Hematopoietic multipotent progenitor cell treated with erythropoietin and hydrocortisone succinate and interleukin-3 and kit ligand, for 6 days (in vitro differentiated cells): Measurements from ENCODE around the gene ITIH3.

Experiments used
- DNase-seq: peaks from one replicate; pipeline ENCODE4 v3.0.0-alpha.2; 2015

ITIH3 gene

DNA sequence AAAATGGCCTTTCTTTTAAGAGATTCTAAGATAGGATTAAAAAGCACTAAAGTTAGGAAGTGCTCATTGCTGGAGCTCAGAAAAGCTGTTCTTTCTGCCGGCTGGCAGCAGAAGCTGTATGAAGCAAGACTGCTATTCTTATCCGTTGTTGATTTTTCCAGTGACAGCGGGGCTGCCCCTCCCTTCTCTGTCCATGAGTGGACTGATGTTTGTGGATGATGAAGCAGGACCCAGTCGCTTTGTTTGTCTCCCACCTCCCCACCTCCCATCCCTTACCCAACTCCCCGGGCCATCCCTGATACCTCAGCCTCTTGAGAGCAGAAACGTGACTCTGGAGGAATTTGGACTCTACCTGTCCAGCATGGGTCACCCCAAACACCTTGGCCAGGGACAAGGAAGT is 50.6 kb downstream of the ITIH3 start:
- DNase-seq = no peak

DNA sequence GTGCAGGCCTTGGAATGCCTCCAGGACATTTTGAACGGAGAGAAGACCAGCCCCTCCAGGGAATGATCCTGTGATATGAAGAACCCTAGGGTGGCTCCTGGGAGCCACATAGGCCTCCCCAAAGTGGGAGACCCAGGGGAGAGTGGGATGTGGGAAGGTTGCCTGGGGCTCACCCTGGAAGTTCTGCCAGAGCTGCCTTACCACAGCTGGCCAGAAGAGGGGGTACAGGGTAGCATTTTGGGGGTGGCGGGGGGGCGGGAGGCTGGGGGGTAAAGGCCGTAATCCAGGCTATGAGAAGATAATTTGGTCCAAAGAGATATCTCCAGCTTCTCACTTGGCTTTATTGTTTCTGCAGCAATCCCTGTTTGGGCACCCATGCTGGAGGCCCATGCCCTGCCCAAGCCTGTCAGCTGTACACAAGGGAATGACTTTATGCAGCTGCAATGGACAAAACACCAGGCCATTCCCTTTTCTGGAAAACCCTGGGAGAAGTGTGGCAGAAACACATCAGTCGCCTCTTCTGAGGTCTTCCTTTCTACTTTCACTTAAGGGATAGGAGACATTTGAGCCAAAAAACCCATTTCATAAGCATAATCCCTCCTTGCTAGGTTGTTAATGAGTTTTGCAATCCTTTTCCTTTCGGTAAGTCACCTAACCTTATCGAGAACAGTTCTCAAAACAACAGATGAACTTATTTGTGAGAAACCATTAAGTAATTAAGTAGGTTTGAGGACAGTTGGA is 51.3 kb downstream of the ITIH3 start:
- DNase-seq = no peak

DNA sequence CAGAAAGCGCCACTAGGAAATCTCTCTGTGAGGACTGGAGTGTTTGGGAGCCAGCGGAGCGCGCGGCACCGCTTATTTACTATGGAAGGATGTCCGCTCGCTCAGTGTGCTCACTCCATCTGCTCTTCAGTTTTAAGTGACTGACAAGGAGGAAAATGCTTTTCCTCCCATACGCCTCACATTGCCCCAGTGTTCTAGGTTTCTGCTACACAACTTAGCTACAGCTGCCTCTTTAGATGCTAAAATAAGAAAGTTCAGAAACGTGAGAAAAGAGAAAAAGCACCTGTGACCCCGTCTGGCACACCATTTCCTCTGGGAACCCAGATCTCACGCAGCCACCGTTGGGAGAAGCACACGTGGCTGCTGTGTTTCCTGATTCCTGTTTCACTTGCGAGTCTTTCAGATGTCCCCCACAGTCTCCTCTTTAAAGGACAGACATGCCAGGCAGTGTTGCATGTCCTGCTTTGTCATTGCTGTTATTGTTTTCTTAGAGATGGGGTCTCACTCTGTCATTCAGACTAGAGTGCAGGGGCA is 51.9 kb downstream of the ITIH3 start:
- DNase-seq = no peak

DNA sequence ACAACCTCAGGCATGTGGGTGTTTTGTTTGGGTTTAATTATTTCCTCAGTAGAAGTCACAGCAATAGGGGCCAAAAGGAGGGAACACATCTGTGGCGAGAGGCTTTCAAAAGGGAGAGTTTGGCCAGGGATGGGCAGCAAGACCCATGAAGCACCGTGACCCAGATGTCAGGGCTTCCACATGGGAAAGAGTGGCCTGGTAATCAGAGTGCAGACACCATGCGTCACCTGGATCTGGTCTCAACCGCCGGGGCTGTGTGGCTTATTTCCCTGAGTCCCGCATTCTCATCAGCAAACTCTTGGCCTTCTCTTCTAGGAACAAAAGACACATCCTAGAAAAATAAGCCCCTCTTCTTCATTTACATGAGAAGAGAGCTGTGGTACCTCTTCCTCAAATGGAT is 52.6 kb downstream of the ITIH3 start:
- no peak for DNase-seq

DNA sequence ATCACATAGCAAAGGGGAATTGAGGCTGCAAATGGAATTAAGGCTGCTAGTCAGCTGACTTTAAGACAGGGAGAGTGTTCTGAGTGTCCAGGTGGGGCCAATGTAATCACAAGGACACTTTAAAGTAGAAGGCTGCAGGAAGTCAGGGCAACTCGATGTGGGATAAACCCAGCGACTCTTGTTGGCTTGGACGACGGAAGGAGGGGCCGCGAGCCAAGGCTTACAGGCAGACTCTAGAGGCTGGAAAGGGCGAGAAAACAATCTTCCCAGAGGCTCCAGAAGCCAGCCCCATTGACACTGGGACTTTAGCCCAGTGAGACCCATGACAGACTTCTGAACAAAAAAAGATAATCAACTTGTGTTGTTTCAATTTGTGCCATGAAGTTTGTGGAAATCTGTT is 53.1 kb downstream of the ITIH3 start:
- no peak for DNase-seq

DNA sequence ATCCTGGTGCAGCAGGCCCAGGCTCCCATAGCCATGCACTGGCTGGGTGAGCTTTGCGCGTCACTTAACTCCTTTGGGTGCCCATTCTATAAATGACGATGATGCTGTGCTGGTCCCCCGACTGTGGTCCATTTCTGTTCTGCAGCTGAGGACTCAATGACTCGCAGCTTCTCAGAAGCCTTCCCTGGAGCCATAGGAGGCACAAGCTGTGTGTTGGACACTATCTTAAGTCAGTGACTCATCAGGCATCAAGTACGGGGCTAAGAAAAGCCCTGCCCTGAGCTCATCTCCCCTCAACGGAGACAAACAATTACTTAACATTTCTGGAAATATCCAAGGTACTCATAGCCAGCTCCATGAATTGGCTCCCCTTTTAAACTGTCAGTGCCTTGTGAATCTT is 54.0 kb downstream of the ITIH3 start:
- DNase-seq = no peak

DNA sequence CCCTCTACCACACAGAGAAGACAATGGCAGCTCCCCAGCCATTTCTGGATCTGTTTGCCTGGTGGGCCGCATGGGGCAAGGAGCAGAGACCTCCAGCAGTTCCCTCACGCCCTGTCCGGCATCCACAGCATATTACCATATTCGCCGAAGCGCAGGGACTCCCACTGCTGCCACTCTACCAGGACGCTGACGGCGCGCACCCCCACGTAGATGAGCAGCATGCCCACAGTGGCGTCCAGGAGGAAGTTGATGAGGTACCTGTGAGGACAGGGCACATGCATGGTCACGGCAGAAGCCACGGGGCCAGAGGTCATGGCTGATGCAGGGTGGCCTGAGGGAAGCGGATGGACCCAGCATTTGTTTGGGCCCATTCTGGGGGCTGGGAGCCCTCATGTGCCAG is 55.1 kb downstream of the ITIH3 start:
- DNase-seq = no peak

DNA sequence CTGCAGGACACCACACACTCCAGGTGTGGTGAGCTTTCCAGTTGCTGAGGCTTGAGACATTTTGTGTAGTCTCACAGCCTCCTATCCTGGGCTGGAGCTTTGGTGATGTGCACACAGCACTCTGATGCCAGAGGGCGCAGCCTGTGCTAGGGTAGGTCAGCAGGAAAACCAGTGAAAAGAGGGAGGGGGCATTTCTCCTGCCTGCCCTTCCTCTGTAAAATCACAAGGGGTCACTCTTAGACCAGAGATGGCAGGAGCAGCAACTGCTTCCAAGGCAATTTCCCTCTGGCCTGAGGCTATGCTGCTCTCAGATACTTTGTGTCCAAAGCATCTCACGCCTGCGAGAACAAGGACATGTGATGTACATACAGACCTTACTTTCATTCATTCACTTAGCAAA is 56.8 kb downstream of the ITIH3 start:
- DNase-seq = peak; percentile 77

DNA sequence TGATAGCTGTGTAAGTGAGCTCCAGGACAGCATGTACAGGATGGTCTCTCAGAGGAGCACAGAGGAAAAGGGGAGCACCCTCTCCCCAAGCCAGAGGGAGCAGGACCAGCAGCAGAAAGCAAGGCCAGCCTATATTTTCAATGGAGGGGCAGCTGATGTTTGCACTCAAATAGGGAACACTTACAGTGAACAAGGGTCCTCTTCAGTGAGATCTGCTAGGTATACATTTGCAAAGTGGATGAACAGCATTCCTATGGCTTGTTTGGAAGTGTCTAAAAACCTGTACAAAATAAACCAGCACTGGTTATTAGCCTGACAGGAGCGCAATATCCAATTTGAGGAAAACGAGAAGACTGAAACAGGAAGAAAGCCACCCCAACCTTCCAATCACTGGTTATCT is 57.8 kb downstream of the ITIH3 start:
- no peak for DNase-seq

DNA sequence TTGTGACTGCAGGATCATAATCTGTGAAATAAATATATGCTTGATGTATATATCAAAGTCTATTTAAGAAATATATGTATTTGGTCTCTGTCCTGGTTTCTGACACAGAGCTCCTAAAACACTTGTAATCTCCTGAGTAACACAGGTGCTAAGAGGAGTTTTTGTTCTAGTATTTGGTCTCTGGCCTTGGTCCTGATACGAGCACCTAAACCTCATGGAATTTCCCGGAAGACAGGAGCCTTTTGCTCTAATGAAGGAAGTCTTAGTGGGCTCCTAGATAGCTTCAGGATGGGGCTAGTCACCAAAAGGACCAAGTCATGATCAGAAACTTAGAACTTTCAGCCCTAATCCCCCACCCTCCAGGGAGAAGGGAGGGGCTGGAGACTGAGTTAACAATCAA is 59.4 kb downstream of the ITIH3 start:
- DNase-seq = no peak

DNA sequence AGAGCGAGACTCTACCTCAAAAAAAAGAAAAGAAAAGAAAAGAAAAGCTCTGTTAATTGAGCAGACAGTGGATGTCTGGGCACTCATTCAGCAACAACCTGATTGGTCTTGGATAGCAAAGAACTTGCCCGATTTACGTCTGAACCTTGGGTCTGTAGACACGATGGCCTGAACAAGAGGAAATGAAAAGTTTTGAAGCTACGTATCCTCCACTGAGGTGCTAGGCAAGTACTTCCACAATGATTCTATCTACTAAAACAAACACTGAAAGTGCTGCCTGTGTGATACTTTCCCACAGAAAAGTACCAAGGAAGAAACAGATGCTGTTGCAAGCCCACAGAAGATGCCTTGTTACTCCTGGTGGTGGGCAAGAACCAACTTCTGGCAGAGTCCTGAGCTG is 62.1 kb downstream of the ITIH3 start:
- no peak for DNase-seq

DNA sequence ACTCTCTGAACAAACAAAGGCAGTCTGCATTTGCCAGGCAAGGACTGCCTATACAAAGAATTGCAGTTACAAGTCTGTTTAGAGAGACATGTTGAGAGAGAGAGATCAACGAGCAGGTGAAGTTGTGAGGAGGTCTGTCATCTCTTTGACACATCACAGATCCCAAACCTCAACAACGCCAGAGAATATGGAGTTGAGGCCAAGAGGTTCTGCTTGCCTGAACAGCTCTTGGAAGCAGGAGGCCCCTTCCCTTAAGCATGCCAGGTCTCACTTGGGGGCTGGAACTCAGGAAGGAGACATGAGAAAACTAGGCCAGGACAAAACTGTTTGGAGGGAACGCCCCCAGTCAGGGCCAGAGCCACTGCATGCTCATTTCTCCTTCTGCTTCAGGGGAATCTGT is 62.5 kb downstream of the ITIH3 start:
- no peak for DNase-seq

DNA sequence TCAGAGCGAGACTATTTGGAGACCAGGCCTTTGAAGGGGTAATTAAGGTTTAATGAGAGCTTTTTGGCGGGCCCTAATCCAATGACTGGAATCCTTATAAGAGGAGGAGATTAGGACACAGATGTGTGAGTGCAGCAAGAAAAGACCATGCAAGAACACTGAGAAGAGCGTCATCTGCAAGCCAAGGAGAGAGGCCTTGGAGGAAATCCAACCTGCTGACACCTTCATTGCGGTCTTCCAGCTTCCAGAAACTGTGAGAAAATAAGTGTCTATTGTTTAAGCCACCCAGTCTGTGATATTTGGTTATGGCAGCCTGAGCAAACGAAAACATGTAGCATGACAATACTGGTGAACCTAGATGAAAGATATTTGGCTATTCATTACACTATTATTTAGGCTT is 63.3 kb downstream of the ITIH3 start:
- no peak for DNase-seq
